Sigmoid colon (tissue), 4 donors: ENCODE results near the gene RNF212.

Source experiments
- EP300 ChIP-seq, 4 donors: sonication (generic); formaldehyde crosslinking; IDR thresholded peaks; one replicate each; pipeline ENCODE4 v1.6.1; 2017; ENCODE audit warnings: antibody characterized with exemption in 4 of 4
- POLR2A ChIP-seq, 2 donors: fragments of 450-650 bp; IDR thresholded peaks; one replicate each; pipeline ENCODE4 v1.6.1; 2016; ENCODE audit warnings: antibody characterized with exemption in 2 of 2, mild to moderate bottlenecking in 2 of 2, moderate library complexity in 2 of 2
- POLR2AphosphoS5 ChIP-seq, 4 donors: sonication (generic); formaldehyde crosslinking; IDR thresholded peaks; one replicate each; pipeline ENCODE4 v1.6.1; 2017; ENCODE audit warnings: antibody characterized with exemption in 4 of 4
- TF ChIP-seq, protein P1 (sequence below), 4 experiments: fragments of 450-650 bp in 3 of 4; fragments of 200-600 bp in 1 of 4; IDR thresholded peaks; one replicate each; pipeline ENCODE4 v1.5.1; 2016 to 2019; ENCODE audit warnings: antibody characterized with exemption in 4 of 4, mild to moderate bottlenecking in 3 of 4, moderate library complexity in 2 of 4

DNA sequence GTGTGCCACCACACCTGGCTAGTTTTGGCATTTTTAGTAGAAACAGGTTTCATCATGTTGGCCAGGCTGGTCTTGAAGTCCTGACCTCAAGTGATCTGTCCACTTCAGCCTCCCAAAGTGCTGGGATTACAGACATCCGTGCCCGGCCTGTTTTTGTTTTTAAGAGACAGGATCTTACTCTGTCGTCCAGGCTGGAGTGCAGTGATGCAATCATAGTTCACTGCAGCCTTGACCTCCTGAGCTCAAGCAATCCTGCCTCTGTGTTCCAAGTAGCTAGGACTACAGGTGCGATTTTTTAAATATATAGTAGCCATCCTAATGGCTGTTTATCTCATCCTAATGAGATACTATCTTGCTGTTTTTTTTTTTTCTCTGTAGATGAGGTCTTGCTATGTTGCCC is 47.6 kb downstream of the RNF212 start:
- TF ChIP-seq, protein P1, sequence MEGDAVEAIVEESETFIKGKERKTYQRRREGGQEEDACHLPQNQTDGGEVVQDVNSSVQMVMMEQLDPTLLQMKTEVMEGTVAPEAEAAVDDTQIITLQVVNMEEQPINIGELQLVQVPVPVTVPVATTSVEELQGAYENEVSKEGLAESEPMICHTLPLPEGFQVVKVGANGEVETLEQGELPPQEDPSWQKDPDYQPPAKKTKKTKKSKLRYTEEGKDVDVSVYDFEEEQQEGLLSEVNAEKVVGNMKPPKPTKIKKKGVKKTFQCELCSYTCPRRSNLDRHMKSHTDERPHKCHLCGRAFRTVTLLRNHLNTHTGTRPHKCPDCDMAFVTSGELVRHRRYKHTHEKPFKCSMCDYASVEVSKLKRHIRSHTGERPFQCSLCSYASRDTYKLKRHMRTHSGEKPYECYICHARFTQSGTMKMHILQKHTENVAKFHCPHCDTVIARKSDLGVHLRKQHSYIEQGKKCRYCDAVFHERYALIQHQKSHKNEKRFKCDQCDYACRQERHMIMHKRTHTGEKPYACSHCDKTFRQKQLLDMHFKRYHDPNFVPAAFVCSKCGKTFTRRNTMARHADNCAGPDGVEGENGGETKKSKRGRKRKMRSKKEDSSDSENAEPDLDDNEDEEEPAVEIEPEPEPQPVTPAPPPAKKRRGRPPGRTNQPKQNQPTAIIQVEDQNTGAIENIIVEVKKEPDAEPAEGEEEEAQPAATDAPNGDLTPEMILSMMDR (IDR thresholded peaks at IDR 0.05), result no peak
- no peak for TF ChIP-seq POLR2AphosphoS5 (IDR thresholded peaks at IDR 0.05)
- no peak for TF ChIP-seq POLR2A (IDR thresholded peaks at IDR 0.05)
- no peak for TF ChIP-seq EP300 (IDR thresholded peaks at IDR 0.05)
